ENCODE measurements around the gene MUC5AC. TPM values are rescaled to one million over a fixed set of nuclear protein-coding genes. Genes with fewer than 3 reads are reported as not detected.
"Not testable (repeated sequence)": the region's sequence is repeated elsewhere in the genome, so short reads cannot be mapped to it uniquely, and the experiment has no call there.

Gene MUC5AC
- polyA plus RNA-seq, 1 donor from 2014 or later: not detected

DNA sequence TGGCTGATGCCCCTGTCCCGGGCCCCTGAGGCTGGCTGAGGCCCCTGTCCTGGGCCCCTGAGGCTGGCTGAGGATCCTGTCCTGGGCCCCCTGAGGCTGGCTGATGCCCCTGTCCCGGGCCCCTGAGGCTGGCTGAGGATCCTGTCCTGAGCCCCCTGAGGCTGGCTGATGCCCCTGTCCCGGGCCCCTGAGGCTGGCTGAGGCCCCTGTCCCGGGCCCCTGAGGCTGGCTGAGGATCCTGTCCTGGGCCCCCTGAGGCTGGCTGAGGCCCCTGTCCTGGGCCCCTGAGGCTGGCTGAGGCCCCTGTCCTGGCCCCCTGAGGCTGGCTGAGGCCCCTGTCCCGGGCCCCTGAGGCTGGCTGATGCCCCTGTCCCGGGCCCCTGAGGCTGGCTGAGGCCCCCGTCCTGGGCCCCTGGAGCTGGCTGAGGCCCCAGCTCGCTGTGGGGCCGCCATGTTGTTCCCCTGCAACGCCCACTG, 7.1 kb downstream of the MUC5AC start:
- not testable (repeated sequence) for H3F3A ChIP-seq (ENCODE audit: insufficient read depth, low read length, poor library complexity, severe bottlenecking); H3K36me3 ChIP-seq (ENCODE audit: insufficient read depth, low read length); H3K9ac ChIP-seq (ENCODE audit: low read length); H3K4me2 ChIP-seq (ENCODE audit: low read length); H3K79me2 ChIP-seq (replicated peaks; ENCODE audit: insufficient read depth, low read length); H3K9me2 ChIP-seq (ENCODE audit: insufficient read depth, low read length); H3K27me3 ChIP-seq (ENCODE audit: insufficient read depth, low read depth, low read length); H4K20me1 ChIP-seq (ENCODE audit: insufficient read depth); H2AFZ ChIP-seq (ENCODE audit: low read depth, low read length); H3K27ac ChIP-seq (ENCODE audit: low read length); H3K9me3 ChIP-seq (ENCODE audit: low read length); H3K4me3 ChIP-seq (ENCODE audit: low read length)

DNA sequence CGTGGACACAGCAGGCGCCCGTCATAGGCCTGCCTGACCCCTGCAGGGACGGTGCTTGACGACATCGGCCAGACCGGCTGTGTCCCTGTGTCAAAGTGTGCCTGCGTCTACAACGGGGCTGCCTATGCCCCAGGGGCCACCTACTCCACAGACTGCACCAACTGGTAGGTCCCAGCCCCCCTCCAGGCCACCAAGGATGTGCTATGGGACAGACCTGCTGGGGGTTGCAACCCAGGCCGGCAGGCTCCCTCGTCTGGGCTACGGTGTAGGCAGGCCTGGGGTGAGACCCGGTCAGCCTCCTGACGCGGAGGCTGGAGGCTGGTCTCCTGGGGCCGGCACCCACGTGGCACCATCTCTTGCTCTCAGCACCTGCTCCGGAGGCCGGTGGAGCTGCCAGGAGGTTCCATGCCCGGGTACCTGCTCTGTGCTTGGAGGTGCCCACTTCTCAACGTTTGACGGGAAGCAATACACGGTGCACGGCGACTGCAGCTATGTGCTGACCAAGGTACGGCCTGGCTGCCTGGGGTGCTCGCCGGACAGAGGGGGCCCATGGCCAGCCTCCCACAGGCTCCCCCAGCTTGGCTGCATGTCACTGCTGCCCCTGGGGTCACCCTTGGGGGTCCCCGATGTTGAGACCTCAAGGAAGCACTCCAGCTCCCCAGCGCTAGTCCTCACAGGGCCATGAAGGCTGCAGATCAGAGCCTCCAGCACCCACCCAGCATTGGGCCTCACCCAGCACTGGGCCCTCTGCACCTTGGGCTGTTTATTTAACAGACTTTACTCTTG, 7.7 kb downstream of the MUC5AC start:
- Histone ChIP-seq H3F3A (ENCODE audit: insufficient read depth, low read length, poor library complexity, severe bottlenecking) (no peaks in the 10 kb centered on the region), H3K27ac (ENCODE audit: low read length) (no peak overlapping the region), H3K4me3 (ENCODE audit: low read length) (no peak overlapping the region), H3K36me3 (ENCODE audit: insufficient read depth, low read length) (no peaks in the 10 kb centered on the region), H4K20me1 (ENCODE audit: insufficient read depth) (no peaks in the 10 kb centered on the region), H3K4me2 (ENCODE audit: low read length) (no peak overlapping the region), H3K27me3 (ENCODE audit: insufficient read depth, low read depth, low read length) (no peaks in the 10 kb centered on the region), H3K9me3 (ENCODE audit: low read length) (no peaks in the 10 kb centered on the region), H3K79me2 (replicated peaks; ENCODE audit: insufficient read depth, low read length) (no peaks in the 10 kb centered on the region), H3K9me2 (ENCODE audit: insufficient read depth, low read length) (no peaks in the 10 kb centered on the region), H3K9ac (ENCODE audit: low read length) (no peak overlapping the region), H2AFZ (ENCODE audit: low read depth, low read length) (no peak overlapping the region)
- TF ChIP-seq EZH2 (IDR thresholded peaks at IDR 0.05; ENCODE audit: borderline replicate concordance, insufficient read depth, low read length, poor library complexity, severe bottlenecking) (no peak), RAD21 (conservative IDR thresholded peaks at IDR 0.05) (no peak), POLR2AphosphoS5 (IDR thresholded peaks at IDR 0.05) (no peak), TAF1 (IDR thresholded peaks at IDR 0.05; ENCODE audit: low read depth) (no peak), MXI1 (conservative IDR thresholded peaks at IDR 0.05; ENCODE audit: poor library complexity, severe bottlenecking) (no peak), EP300 (conservative IDR thresholded peaks at IDR 0.05; ENCODE audit: poor library complexity, severe bottlenecking) (no peak), SMC3 (conservative IDR thresholded peaks at IDR 0.05; ENCODE audit: poor library complexity) (no peak)
- TF ChIP-seq, protein P1, sequence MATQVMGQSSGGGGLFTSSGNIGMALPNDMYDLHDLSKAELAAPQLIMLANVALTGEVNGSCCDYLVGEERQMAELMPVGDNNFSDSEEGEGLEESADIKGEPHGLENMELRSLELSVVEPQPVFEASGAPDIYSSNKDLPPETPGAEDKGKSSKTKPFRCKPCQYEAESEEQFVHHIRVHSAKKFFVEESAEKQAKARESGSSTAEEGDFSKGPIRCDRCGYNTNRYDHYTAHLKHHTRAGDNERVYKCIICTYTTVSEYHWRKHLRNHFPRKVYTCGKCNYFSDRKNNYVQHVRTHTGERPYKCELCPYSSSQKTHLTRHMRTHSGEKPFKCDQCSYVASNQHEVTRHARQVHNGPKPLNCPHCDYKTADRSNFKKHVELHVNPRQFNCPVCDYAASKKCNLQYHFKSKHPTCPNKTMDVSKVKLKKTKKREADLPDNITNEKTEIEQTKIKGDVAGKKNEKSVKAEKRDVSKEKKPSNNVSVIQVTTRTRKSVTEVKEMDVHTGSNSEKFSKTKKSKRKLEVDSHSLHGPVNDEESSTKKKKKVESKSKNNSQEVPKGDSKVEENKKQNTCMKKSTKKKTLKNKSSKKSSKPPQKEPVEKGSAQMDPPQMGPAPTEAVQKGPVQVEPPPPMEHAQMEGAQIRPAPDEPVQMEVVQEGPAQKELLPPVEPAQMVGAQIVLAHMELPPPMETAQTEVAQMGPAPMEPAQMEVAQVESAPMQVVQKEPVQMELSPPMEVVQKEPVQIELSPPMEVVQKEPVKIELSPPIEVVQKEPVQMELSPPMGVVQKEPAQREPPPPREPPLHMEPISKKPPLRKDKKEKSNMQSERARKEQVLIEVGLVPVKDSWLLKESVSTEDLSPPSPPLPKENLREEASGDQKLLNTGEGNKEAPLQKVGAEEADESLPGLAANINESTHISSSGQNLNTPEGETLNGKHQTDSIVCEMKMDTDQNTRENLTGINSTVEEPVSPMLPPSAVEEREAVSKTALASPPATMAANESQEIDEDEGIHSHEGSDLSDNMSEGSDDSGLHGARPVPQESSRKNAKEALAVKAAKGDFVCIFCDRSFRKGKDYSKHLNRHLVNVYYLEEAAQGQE (IDR thresholded peaks at IDR 0.05; ENCODE audit: borderline replicate concordance): no peak
- TF ChIP-seq, protein P2, sequence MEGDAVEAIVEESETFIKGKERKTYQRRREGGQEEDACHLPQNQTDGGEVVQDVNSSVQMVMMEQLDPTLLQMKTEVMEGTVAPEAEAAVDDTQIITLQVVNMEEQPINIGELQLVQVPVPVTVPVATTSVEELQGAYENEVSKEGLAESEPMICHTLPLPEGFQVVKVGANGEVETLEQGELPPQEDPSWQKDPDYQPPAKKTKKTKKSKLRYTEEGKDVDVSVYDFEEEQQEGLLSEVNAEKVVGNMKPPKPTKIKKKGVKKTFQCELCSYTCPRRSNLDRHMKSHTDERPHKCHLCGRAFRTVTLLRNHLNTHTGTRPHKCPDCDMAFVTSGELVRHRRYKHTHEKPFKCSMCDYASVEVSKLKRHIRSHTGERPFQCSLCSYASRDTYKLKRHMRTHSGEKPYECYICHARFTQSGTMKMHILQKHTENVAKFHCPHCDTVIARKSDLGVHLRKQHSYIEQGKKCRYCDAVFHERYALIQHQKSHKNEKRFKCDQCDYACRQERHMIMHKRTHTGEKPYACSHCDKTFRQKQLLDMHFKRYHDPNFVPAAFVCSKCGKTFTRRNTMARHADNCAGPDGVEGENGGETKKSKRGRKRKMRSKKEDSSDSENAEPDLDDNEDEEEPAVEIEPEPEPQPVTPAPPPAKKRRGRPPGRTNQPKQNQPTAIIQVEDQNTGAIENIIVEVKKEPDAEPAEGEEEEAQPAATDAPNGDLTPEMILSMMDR (IDR thresholded peaks at IDR 0.05; ENCODE audit: poor library complexity, severe bottlenecking): no peak
